WTC11 (cell line): ENCODE measurements around the gene SFI1. TPM values are rescaled to one million over a fixed set of nuclear protein-coding genes. Genes with fewer than 3 reads are reported as not detected.

Experiments used
- ATAC-seq: fragments of 200-7000 bp; cut with Tn5 transposase; 2 replicates; pipeline ENCODE4 v1.10.0; 2021; ENCODE audit warnings: mild to moderate bottlenecking, moderate library complexity
- CTCF ChIA-PET: fragments of 300-600 bp; sonication (Branson Sonifier 250); formaldehyde crosslinking; loops from one replicate; lab custom pipeline; 2021; ENCODE audit warnings: antibody characterized with exemption; lab: Charles Lee
- POLR2A ChIA-PET: fragments of 350-600 bp; sonication (Branson Sonifier 250); formaldehyde crosslinking; loops from one replicate; lab custom pipeline; 2021; ENCODE audit warnings: antibody characterized with exemption; lab: Charles Lee
- DNase-seq: peaks from one replicate; pipeline ENCODE4 v3.0.0; 2021; ENCODE audit warnings: low spot score
- H3K27ac Mint-ChIP-seq: 2 replicates; pipeline ENCODE4 v1.8.0; 2021; ENCODE audit warnings: mixed read lengths
- H3K27me3 Mint-ChIP-seq: 2 replicates; pipeline ENCODE4 v1.8.0; 2021; ENCODE audit warnings: low read depth, mild to moderate bottlenecking, moderate library complexity, mixed read lengths
- H3K36me3 Mint-ChIP-seq: 2 replicates; pipeline ENCODE4 v1.8.0; 2021; ENCODE audit warnings: mixed read lengths
- H3K4me1 Mint-ChIP-seq: 2 replicates; pipeline ENCODE4 v1.8.0; 2022; ENCODE audit warnings: mixed read lengths
- H3K4me3 Mint-ChIP-seq: 2 replicates; pipeline ENCODE4 v1.8.0; 2021; ENCODE audit warnings: mild to moderate bottlenecking, moderate library complexity, mixed read lengths
- H3K9me3 Mint-ChIP-seq: 2 replicates; pipeline ENCODE4 v1.8.0; 2021; ENCODE audit warnings: mixed read lengths
- CREM ChIP-seq: sonication (generic); formaldehyde crosslinking; IDR thresholded peaks from 2 replicates; pipeline ENCODE4 v1.8.1; 2022; ENCODE audit warnings: mild to moderate bottlenecking, missing genetic modification reagents, moderate library complexity
- ETV6 ChIP-seq: sonication (generic); formaldehyde crosslinking; IDR thresholded peaks from 2 replicates; pipeline ENCODE4 v1.8.1; 2022; ENCODE audit warnings: mild to moderate bottlenecking, missing genetic modification reagents
- FOXK1 ChIP-seq: sonication (generic); formaldehyde crosslinking; IDR thresholded peaks from 2 replicates; pipeline ENCODE4 v1.8.0; 2022; ENCODE audit warnings: mild to moderate bottlenecking, moderate library complexity, missing genetic modification reagents
- FOXP1 ChIP-seq: sonication (generic); formaldehyde crosslinking; IDR thresholded peaks from 2 replicates; pipeline ENCODE4 v1.8.0; 2022; ENCODE audit warnings: missing genetic modification reagents, mild to moderate bottlenecking, moderate library complexity, borderline replicate concordance
- GABPB1 ChIP-seq: sonication (generic); formaldehyde crosslinking; IDR thresholded peaks from 2 replicates; pipeline ENCODE4 v1.8.1; 2023; ENCODE audit warnings: mild to moderate bottlenecking, missing genetic modification reagents
- GTF2I ChIP-seq: fragments of 250-450 bp; sonication (Bioruptor Pico); conservative IDR thresholded peaks from 2 replicates; pipeline ENCODE4 v1.4.0; 2021; ENCODE audit warnings: mild to moderate bottlenecking
- MYBL2 ChIP-seq: sonication (generic); formaldehyde crosslinking; IDR thresholded peaks from 2 replicates; pipeline ENCODE4 v1.8.1; 2023; ENCODE audit warnings: mild to moderate bottlenecking, moderate library complexity, missing genetic modification reagents
- PRRX2 ChIP-seq: fragments of 250-450 bp; sonication (Bioruptor Pico); IDR thresholded peaks from 2 replicates; pipeline ENCODE4 v1.8.0; 2021; ENCODE audit warnings: mild to moderate bottlenecking
- SMAD3 ChIP-seq: sonication (generic); formaldehyde crosslinking; IDR thresholded peaks from 2 replicates; pipeline ENCODE4 v1.8.0; 2022; ENCODE audit warnings: missing genetic modification reagents, mild to moderate bottlenecking, borderline replicate concordance
- TEAD4 ChIP-seq: sonication (generic); formaldehyde crosslinking; IDR thresholded peaks from 2 replicates; pipeline ENCODE4 v1.8.0; 2022; ENCODE audit warnings: mild to moderate bottlenecking, missing genetic modification reagents
- TP53 ChIP-seq: sonication (generic); formaldehyde crosslinking; IDR thresholded peaks from 2 replicates; pipeline ENCODE4 v1.8.1; 2023; ENCODE audit warnings: mild to moderate bottlenecking, missing genetic modification reagents
- ZNF138 ChIP-seq: sonication (generic); formaldehyde crosslinking; conservative IDR thresholded peaks from 2 replicates; pipeline ENCODE4 v1.8.1; 2022; ENCODE audit warnings: mild to moderate bottlenecking, moderate library complexity, missing genetic modification reagents
- ZNF219 ChIP-seq: sonication (generic); formaldehyde crosslinking; IDR thresholded peaks from 2 replicates; pipeline ENCODE4 v1.8.0; 2023; ENCODE audit warnings: missing genetic modification reagents, mild to moderate bottlenecking, borderline replicate concordance
- ZNF263 ChIP-seq: sonication (generic); formaldehyde crosslinking; IDR thresholded peaks from 2 replicates; pipeline ENCODE4 v1.8.1; 2022; ENCODE audit warnings: low read depth, mild to moderate bottlenecking, moderate library complexity, missing genetic modification reagents
- ZNF671 ChIP-seq: fragments of 250-450 bp; sonication (Bioruptor Pico); IDR thresholded peaks from 2 replicates; pipeline ENCODE4 v1.8.0; 2021; ENCODE audit warnings: mild to moderate bottlenecking
- total RNA-seq: library from RNA; stranded (reverse); gene quantifications from 3 replicates; pipeline ENCODE4 v1.2.3, GENCODE V29; 2021
- TF ChIP-seq, protein P1 (sequence below): sonication (generic); formaldehyde crosslinking; conservative IDR thresholded peaks from 2 replicates; pipeline ENCODE4 v1.8.1; 2023; ENCODE audit warnings: mild to moderate bottlenecking, low read depth, missing genetic modification reagents, moderate library complexity
- TF ChIP-seq, protein P2 (sequence below): sonication (generic); formaldehyde crosslinking; IDR thresholded peaks from 2 replicates; pipeline ENCODE4 v1.8.0; 2022; ENCODE audit warnings: mild to moderate bottlenecking, missing genetic modification reagents
- TF ChIP-seq, protein P3 (sequence below): fragments of 250-450 bp; sonication (Bioruptor Pico); IDR thresholded peaks from 2 replicates; pipeline ENCODE4 v1.8.0; 2021; ENCODE audit warnings: mild to moderate bottlenecking
- TF ChIP-seq, protein P4 (sequence below): fragments of 250-450 bp; sonication (Bioruptor Pico); IDR thresholded peaks from 2 replicates; pipeline ENCODE4 v2.1.2; 2022; ENCODE audit warnings: mild to moderate bottlenecking, moderate library complexity
- TF ChIP-seq, protein P5 (sequence below): sonication (generic); formaldehyde crosslinking; IDR thresholded peaks from 2 replicates; pipeline ENCODE4 v1.8.1; 2023; ENCODE audit warnings: mild to moderate bottlenecking, missing genetic modification reagents

SFI1 gene
- total RNA-seq, 1 experiment from 2014 or later = 43.6 TPM

DNA sequence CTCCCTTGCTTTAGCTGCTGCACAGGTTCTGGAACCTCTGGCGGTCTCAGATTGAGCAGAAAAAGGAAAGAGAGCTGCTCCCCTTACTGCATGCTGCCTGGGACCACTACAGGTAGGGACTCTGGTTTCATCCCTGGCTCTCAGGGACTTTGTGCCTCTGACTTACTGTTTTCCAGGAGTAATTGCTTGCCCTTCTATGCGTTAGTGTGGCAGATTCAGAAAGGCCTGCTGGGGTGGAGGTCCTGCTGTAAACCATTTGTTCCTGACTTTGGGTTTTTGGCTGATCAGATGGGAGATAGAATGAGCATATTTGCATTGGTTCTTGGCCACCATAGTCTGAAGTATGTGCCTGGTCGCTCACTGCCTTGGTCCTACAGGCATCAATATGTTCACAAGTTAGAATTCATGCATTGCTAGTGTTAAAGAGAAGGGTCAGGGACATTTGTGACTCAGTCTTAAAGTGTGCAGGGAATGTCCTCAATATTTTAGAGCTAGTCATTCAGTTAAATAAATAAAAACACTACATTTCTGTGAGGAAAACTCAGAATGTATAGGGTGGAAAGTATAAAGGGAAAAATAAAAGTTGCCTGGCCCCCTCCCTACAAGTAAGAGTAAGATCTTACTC lies 87.6 kb downstream of the SFI1 start:
- DNase-seq (no peak), ATAC-seq (no peak)
- CTCF ChIA-PET = interaction anchor here (0.6 to 2.0 kb wide), 2 partner anchors 24 to 27 kb away, joined by 3 to 6 read pairs; no protein-coding TSS in a partner anchor
- H3K27ac Mint-ChIP-seq = no peak overlapping the region
- no peaks in the 10 kb centered on the region for H3K27me3 Mint-ChIP-seq
- no peak for TF ChIP-seq FOXP1
- no peak overlapping the region for H3K4me3 Mint-ChIP-seq
- POLR2A ChIA-PET = no interaction called here
- H3K4me1 Mint-ChIP-seq = no peaks in the 10 kb centered on the region
- no peaks in the 10 kb centered on the region for H3K9me3 Mint-ChIP-seq
- H3K36me3 Mint-ChIP-seq = peaks cover 10% of the 10 kb centered on the region

DNA sequence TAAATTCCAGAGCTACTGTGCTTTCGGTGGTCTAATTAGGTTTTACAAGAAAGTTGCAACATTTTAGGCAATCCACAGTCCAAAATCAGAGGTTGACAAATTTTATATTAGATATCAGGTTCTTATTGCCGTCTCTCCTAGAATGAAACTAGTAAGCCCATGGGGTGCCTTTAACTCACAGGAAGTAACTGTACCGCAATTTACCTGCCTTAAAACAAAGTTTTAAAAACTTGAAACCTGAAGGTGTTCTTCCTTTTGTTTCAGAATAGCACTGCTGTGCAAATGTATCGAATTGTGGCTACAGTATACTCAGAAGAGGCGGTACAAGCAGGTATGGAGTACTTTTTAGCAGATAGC lies 88.4 kb downstream of the SFI1 start:
- ChIA-PET POLR2A (no interaction called here), CTCF (no interaction called here)
- no peak for ATAC-seq
- Mint-ChIP-seq H3K4me1 (no peaks in the 10 kb centered on the region), H3K9me3 (no peaks in the 10 kb centered on the region), H3K27me3 (no peaks in the 10 kb centered on the region), H3K27ac (no peak overlapping the region), H3K36me3 (peaks cover 14% of the 10 kb centered on the region), H3K4me3 (no peak overlapping the region)
- TF ChIP-seq, protein P1, sequence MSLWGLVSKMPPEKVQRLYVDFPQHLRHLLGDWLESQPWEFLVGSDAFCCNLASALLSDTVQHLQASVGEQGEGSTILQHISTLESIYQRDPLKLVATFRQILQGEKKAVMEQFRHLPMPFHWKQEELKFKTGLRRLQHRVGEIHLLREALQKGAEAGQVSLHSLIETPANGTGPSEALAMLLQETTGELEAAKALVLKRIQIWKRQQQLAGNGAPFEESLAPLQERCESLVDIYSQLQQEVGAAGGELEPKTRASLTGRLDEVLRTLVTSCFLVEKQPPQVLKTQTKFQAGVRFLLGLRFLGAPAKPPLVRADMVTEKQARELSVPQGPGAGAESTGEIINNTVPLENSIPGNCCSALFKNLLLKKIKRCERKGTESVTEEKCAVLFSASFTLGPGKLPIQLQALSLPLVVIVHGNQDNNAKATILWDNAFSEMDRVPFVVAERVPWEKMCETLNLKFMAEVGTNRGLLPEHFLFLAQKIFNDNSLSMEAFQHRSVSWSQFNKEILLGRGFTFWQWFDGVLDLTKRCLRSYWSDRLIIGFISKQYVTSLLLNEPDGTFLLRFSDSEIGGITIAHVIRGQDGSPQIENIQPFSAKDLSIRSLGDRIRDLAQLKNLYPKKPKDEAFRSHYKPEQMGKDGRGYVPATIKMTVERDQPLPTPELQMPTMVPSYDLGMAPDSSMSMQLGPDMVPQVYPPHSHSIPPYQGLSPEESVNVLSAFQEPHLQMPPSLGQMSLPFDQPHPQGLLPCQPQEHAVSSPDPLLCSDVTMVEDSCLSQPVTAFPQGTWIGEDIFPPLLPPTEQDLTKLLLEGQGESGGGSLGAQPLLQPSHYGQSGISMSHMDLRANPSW (CRISPR knock-in tag) = no peak
- TF ChIP-seq, protein P2, sequence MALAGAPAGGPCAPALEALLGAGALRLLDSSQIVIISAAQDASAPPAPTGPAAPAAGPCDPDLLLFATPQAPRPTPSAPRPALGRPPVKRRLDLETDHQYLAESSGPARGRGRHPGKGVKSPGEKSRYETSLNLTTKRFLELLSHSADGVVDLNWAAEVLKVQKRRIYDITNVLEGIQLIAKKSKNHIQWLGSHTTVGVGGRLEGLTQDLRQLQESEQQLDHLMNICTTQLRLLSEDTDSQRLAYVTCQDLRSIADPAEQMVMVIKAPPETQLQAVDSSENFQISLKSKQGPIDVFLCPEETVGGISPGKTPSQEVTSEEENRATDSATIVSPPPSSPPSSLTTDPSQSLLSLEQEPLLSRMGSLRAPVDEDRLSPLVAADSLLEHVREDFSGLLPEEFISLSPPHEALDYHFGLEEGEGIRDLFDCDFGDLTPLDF (CRISPR knock-in tag) = no peak
- TF ChIP-seq SMAD3 (CRISPR knock-in tag) (no peak), PRRX2 (CRISPR knock-in tag) (no peak), MYBL2 (CRISPR knock-in tag) (no peak), ZNF671 (no peak), GTF2I (CRISPR knock-in tag) (no peak), ETV6 (CRISPR knock-in tag) (no peak), GABPB1 (no peak), CREM (CRISPR knock-in tag) (no peak), TEAD4 (no peak), FOXK1 (no peak), ZNF219 (CRISPR knock-in tag) (no peak), TP53 (no peak)
- TF ChIP-seq, protein P3, sequence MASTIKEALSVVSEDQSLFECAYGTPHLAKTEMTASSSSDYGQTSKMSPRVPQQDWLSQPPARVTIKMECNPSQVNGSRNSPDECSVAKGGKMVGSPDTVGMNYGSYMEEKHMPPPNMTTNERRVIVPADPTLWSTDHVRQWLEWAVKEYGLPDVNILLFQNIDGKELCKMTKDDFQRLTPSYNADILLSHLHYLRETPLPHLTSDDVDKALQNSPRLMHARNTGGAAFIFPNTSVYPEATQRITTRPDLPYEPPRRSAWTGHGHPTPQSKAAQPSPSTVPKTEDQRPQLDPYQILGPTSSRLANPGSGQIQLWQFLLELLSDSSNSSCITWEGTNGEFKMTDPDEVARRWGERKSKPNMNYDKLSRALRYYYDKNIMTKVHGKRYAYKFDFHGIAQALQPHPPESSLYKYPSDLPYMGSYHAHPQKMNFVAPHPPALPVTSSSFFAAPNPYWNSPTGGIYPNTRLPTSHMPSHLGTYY = no peak
- TF ChIP-seq, protein P4, sequence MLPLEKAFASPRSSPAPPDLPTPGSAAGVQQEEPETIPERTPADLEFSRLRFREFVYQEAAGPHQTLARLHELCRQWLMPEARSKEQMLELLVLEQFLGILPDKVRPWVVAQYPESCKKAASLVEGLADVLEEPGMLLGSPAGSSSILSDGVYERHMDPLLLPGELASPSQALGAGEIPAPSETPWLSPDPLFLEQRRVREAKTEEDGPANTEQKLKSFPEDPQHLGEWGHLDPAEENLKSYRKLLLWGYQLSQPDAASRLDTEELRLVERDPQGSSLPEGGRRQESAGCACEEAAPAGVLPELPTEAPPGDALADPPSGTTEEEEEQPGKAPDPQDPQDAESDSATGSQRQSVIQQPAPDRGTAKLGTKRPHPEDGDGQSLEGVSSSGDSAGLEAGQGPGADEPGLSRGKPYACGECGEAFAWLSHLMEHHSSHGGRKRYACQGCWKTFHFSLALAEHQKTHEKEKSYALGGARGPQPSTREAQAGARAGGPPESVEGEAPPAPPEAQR = no peak
- no peak for DNase-seq

DNA sequence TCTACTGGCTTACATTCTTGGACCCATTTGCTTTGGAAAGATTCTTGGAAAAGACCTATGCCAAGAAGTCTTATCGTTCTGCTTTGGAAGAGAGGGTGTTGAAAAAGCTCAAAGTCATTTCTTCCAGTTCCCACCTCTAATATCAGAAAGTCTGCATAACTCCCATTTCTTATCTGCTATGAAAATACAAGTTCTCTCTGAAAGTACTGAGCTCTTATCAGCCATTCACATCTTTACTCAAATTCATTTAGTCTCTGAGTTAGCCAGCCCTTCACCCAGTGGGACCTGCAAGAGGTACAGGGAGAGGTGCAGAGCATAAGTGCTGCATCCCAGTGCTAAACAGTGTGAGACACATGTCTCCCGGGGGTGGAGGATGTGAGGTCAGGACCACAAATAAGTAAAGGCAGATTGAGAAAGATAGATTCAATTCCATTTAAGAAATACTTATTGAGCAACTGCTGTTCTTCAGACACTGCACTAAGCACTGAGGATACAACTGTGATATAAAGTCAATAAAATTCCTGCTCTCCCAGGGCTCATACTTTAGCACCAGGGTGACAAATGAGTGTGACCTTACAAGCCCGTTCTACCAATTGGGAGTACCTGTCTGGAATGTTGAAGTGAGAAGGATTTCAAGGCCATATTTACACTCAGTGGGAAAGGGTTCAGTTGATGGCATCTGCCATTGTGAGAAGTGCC lies 89.0 kb downstream of the SFI1 start:
- DNase-seq = no peak
- H3K9me3 Mint-ChIP-seq = no peaks in the 10 kb centered on the region
- no peak overlapping the region for H3K4me3 Mint-ChIP-seq
- TF ChIP-seq ZNF138 (CRISPR knock-in tag) (no peak), ZNF263 (no peak)
- TF ChIP-seq, protein P5, sequence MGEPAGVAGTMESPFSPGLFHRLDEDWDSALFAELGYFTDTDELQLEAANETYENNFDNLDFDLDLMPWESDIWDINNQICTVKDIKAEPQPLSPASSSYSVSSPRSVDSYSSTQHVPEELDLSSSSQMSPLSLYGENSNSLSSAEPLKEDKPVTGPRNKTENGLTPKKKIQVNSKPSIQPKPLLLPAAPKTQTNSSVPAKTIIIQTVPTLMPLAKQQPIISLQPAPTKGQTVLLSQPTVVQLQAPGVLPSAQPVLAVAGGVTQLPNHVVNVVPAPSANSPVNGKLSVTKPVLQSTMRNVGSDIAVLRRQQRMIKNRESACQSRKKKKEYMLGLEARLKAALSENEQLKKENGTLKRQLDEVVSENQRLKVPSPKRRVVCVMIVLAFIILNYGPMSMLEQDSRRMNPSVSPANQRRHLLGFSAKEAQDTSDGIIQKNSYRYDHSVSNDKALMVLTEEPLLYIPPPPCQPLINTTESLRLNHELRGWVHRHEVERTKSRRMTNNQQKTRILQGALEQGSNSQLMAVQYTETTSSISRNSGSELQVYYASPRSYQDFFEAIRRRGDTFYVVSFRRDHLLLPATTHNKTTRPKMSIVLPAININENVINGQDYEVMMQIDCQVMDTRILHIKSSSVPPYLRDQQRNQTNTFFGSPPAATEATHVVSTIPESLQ (CRISPR knock-in tag) = no peak
- TF ChIP-seq, all 79 proteins: peak for 0
- Mint-ChIP-seq H3K36me3 (peaks cover 14% of the 10 kb centered on the region), H3K27me3 (no peaks in the 10 kb centered on the region), H3K4me1 (no peaks in the 10 kb centered on the region), H3K27ac (no peak overlapping the region)
- no peak for ATAC-seq
- ChIA-PET CTCF (interaction anchor here (1.0 kb wide), 1 partner anchor 81 kb away, joined by 3 read pairs; no protein-coding TSS in a partner anchor), POLR2A (no interaction called here)
